ENCODE measurements around the gene LRRIQ4.

GRCh38 chr3:169774186-169774585, 38.5 kb upstream of the LRRIQ4 start:
- TF ChIP-seq, protein P1, sequence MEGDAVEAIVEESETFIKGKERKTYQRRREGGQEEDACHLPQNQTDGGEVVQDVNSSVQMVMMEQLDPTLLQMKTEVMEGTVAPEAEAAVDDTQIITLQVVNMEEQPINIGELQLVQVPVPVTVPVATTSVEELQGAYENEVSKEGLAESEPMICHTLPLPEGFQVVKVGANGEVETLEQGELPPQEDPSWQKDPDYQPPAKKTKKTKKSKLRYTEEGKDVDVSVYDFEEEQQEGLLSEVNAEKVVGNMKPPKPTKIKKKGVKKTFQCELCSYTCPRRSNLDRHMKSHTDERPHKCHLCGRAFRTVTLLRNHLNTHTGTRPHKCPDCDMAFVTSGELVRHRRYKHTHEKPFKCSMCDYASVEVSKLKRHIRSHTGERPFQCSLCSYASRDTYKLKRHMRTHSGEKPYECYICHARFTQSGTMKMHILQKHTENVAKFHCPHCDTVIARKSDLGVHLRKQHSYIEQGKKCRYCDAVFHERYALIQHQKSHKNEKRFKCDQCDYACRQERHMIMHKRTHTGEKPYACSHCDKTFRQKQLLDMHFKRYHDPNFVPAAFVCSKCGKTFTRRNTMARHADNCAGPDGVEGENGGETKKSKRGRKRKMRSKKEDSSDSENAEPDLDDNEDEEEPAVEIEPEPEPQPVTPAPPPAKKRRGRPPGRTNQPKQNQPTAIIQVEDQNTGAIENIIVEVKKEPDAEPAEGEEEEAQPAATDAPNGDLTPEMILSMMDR (IDR thresholded peaks at IDR 0.05): no peak
- no peak for TF ChIP-seq POLR2A (IDR thresholded peaks at IDR 0.05)
- no peak for TF ChIP-seq POLR2AphosphoS5 (IDR thresholded peaks at IDR 0.05)
